GM12878 (cell line): Measurements from ENCODE around the gene ARPC1A. TPM values are rescaled to one million over a fixed set of nuclear protein-coding genes. Genes with fewer than 3 reads are reported as not detected.

Experiments
- ATAC-seq: fragments of 200-7000 bp; cut with Tn5 transposase; 3 replicates; pipeline ENCODE4 v1.9.1; 2020; ENCODE audit warnings: mild to moderate bottlenecking, moderate library complexity
- BruUV-seq: library from RNA; stranded (reverse); fragments of 400-500 nt; replicated peaks from 2 replicates; lab custom pipeline; 2021; lab: Mats Ljungman, UMichigan
- CTCF ChIA-PET: fragments of 300-600 bp; sonication (Branson Sonifier 250); formaldehyde crosslinking; extraction: SDS; loops from one replicate; lab custom pipeline; 2021; ENCODE audit warnings: inconsistent platforms; lab: Yijun Ruan, JAX
- POLR2A ChIA-PET: fragments of 350-600 bp; formaldehyde crosslinking; extraction: SDS; loops from one replicate; lab custom pipeline; 2021; ENCODE audit warnings: inconsistent platforms; lab: Charles Lee
- RAD21 ChIA-PET: fragments of 300-600 bp; sonication (Branson Sonifier 250); formaldehyde crosslinking; loops from one replicate; lab custom pipeline; 2023; ENCODE audit warnings: antibody characterized with exemption; ENCODE audit not compliant: unreplicated experiment; lab: Charles Lee
- SMC1A ChIA-PET: fragments of 300-600 bp; sonication (Branson Sonifier 250); formaldehyde crosslinking; loops from one replicate; lab custom pipeline; 2023; ENCODE audit not compliant: unreplicated experiment, uncharacterized antibody; lab: Charles Lee
- DNase-seq: peaks from one replicate; pipeline ENCODE4 v3.0.0-alpha.2; 2011; ENCODE audit warnings: low read depth, low spot score
- FAIRE-seq: peaks from 3 replicates; lab custom pipeline; 2011; peaks lifted over from hg19 to GRCh38; lab: Jason Lieb, UNC
- H2AFZ ChIP-seq: 2 replicates; pipeline ENCODE4 v1.6.0; 2011; ENCODE audit warnings: low read depth, low read length, control low read depth; ENCODE audit not compliant: control insufficient read depth
- H3K27ac ChIP-seq: 2 replicates; pipeline ENCODE4 v1.5.1; 2011; ENCODE audit warnings: control low read depth; ENCODE audit not compliant: control insufficient read depth, insufficient read depth
- H3K27me3 ChIP-seq, 2 experiments: replicated peaks in 1 of 2; 2 replicates each; pipeline versions ENCODE4 v1.6.0 to v1.6.1; 2011; ENCODE audit warnings: low read length in 1 of 2; ENCODE audit not compliant: control insufficient read depth in 2 of 2, insufficient read depth in 2 of 2
- H3K36me3 ChIP-seq, 2 experiments: 2 replicates each; pipeline ENCODE4 v1.5.1; 2011; ENCODE audit warnings: low read length in 1 of 2; ENCODE audit not compliant: control insufficient read depth in 2 of 2, insufficient read depth in 2 of 2
- H3K4me1 ChIP-seq: 2 replicates; pipeline ENCODE4 v1.6.1; 2011; ENCODE audit warnings: mild to moderate bottlenecking, low read length, moderate library complexity, mixed read lengths; ENCODE audit not compliant: control insufficient read depth, insufficient read depth
- H3K4me2 ChIP-seq: 2 replicates; pipeline ENCODE4 v1.6.0; 2011; ENCODE audit warnings: control low read depth; ENCODE audit not compliant: control insufficient read depth, insufficient read depth
- H3K4me3 ChIP-seq: fragments of 200-600 bp; sonication (generic); 2 replicates; pipeline ENCODE4 v1.5.1; 2016
- H3K79me2 ChIP-seq: 2 replicates; pipeline ENCODE4 v1.6.0; 2011; ENCODE audit warnings: low read length; ENCODE audit not compliant: control insufficient read depth, insufficient read depth
- H3K9ac ChIP-seq: 2 replicates; pipeline ENCODE4 v1.8.0; 2011; ENCODE audit warnings: low read length, control low read depth, mixed read lengths; ENCODE audit not compliant: control insufficient read depth, insufficient read depth
- H3K9me3 ChIP-seq: replicated peaks from 3 replicates; pipeline ENCODE4 v1.5.1; 2011; ENCODE audit warnings: mild to moderate bottlenecking, low read length; ENCODE audit not compliant: control insufficient read depth, insufficient read depth
- H4K20me1 ChIP-seq: 2 replicates; pipeline ENCODE4 v1.6.0; 2011; ENCODE audit not compliant: control insufficient read depth, insufficient read depth
- LARP7 ChIP-seq: fragments of 450-650 bp; IDR thresholded peaks from 2 replicates; pipeline ENCODE4 v1.6.1; 2017; ENCODE audit warnings: mild to moderate bottlenecking
- RAD21 ChIP-seq: IDR thresholded peaks from 2 replicates; pipeline ENCODE4 v1.6.1; 2011; ENCODE audit warnings: mild to moderate bottlenecking, low read depth, low read length, moderate library complexity; ENCODE audit not compliant: insufficient read depth
- RAD51 ChIP-seq: fragments of 450-650 bp; IDR thresholded peaks from 2 replicates; pipeline ENCODE4 v1.6.1; 2016; ENCODE audit warnings: moderate library complexity, mild to moderate bottlenecking, inconsistent platforms
- SREBF1 ChIP-seq: IDR thresholded peaks from 2 replicates; pipeline ENCODE4 v1.6.1; 2012; ENCODE audit warnings: mild to moderate bottlenecking, low read length
- WGBS: methylation state at CpG from one replicate; pipeline ENCODE4 v1.1.6; 2016; ENCODE audit warnings: low lambda C conversion rate; ENCODE audit not compliant: insufficient replicate concordance, insufficient coverage; ENCODE audit errors: missing lambda C conversion rate; 5-methylcytosine and 5-hydroxymethylcytosine counted together
- in situ Hi-C: fragments of 300-500 bp; cut with MboI; formaldehyde crosslinking; loops from 9 replicates; pipeline ENCODE4 v1.14.3; 2018; ENCODE audit warnings: mixed read lengths
- intact Hi-C: fragments of 100-400 bp; cut with micrococcal nuclease; formaldehyde crosslinking; loops from one replicate; pipeline ENCODE4 v1.14.2; 2022; ENCODE audit not compliant: unreplicated experiment
- polyA plus RNA-seq, 11 experiments: library from polyadenylated mRNA; depleted of rRNA in 4 of 11; unstranded in 6 of 11; stranded (reverse) in 5 of 11; fragments of >200 nt; fragmentation: Nextera tagmentation in 4 of 11; fragmentation: Illumina TruSeq in 1 of 11; extraction: Ambion mirVana in 4 of 11; extraction: Trizol in 1 of 11; gene quantifications; 1 replicate in 1 of 11; 2 replicates in 10 of 11; pipeline versions ENCODE4 v1.2.1 to v1.2.3, GENCODE V29; 2011 to 2016; ENCODE audit warnings: inconsistent platforms in 2 of 11, missing spikeins in 2 of 11, low read depth in 1 of 11
- total RNA-seq, 4 experiments: library from RNA; depleted of rRNA in 3 of 4; stranded (reverse); fragments of >200 nt in 3 of 4; fragmentation: Illumina TruSeq in 1 of 4; extraction: Trizol in 1 of 4; gene quantifications; 2 replicates each; pipeline versions ENCODE4 v1.2.1 to v1.2.3, GENCODE V29; 2013 to 2021
- TF ChIP-seq, protein P1 (sequence below): fragments of 450-650 bp; IDR thresholded peaks from 2 replicates; pipeline ENCODE4 v1.6.1; 2016; ENCODE audit warnings: mild to moderate bottlenecking

ARPC1A gene
- total and polyA plus RNA-seq, 10 of the 15 experiments (the other 5 are each of a cell fraction or from before 2014, with no cell fraction given): 42.3 to 152 (median 72.1) TPM

DNA sequence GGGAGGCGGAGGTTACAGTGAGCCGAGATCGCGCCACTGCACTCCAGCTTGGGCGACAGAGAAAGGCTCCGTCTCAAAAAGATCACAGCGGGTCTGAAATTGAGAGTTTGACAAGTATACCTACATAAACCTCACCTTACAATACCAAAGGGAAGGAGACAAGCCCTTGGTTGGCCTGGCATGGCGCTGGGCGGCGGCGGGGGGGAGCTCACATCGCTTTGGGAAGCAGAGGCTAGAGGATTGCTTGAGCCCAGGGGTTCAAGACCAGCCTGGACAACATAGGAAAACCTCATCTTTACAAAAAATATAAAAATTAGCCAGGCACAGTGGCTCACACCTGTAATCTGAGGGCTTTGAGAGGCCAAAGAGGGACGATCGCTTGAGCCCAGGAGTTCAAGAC, 1.1 kb upstream of the ARPC1A start:
- CTCF ChIA-PET: interaction anchor here (2.3 kb wide), 1 partner anchor 11 kb away, joined by 12 read pairs; no protein-coding TSS in a partner anchor
- in situ Hi-C loops: no loop called here
- Histone ChIP-seq H3K4me1 (peaks cover 4% of the 10 kb centered on the region; the same call in 1 of the 2 replicates), H3K9me3 (no peaks in the 10 kb centered on the region), H3K27ac (no peak overlapping the region), H4K20me1 (peaks cover 4% of the 10 kb centered on the region; the same call in 1 of the 2 replicates), H3K36me3 (no peaks in the 10 kb centered on the region; a peak in 1 of 4 replicates)
- SMC1A ChIA-PET: no interaction called here
- no peak for DNase-seq
- WGBS: 100% methylated on average over 14 of the region's 14 CpGs
- ATAC-seq: no peak
- no peak for TF ChIP-seq RAD51
- no peak for TF ChIP-seq LARP7
- no peak for TF ChIP-seq SREBF1
- TF ChIP-seq, protein P1, sequence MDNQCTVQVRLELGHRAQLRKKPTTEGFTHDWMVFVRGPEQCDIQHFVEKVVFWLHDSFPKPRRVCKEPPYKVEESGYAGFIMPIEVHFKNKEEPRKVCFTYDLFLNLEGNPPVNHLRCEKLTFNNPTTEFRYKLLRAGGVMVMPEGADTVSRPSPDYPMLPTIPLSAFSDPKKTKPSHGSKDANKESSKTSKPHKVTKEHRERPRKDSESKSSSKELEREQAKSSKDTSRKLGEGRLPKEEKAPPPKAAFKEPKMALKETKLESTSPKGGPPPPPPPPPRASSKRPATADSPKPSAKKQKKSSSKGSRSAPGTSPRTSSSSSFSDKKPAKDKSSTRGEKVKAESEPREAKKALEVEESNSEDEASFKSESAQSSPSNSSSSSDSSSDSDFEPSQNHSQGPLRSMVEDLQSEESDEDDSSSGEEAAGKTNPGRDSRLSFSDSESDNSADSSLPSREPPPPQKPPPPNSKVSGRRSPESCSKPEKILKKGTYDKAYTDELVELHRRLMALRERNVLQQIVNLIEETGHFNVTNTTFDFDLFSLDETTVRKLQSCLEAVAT: 0 out of 2 replicates have a peak, but pooled peaks have one; percentile 38
- no peak for TF ChIP-seq RAD21
- TF ChIP-seq, all 136 proteins: peak for 1
- intact Hi-C loops: no loop called here
- Histone ChIP-seq H2AFZ (no peak overlapping the region), H3K27me3 (no peaks in the 10 kb centered on the region), H3K9ac (peak overlapping the region; percentile 96; the same call in 1 of the 2 replicates), H3K79me2 (peaks cover 48% of the 10 kb centered on the region), H3K4me2 (peak overlapping the region; percentile 32; the same call in 1 of the 2 replicates), H3K4me3 (peak overlapping the region; percentile 100)
- no peak for FAIRE-seq
- ChIA-PET RAD21 (no interaction called here), POLR2A (interaction anchor here (1.2 to 3.3 kb wide), 3 partner anchors 55 to 84 kb away, joined by 4 to 16 read pairs (median 4); partner anchors contain the start of genes BUD31 and PDAP1)
- BruUV-seq: no TSS peak
